ENCODE results near the gene GALNT18. TPM values are rescaled to one million over a fixed set of nuclear protein-coding genes. Genes with fewer than 3 reads are reported as not detected.

Gene GALNT18
- total RNA-seq, 1 donor from 2014 or later, result 11.7 TPM

- Mint-ChIP-seq H3K4me3 (no peak overlapping the region), H3K9me3 (no peaks in the 10 kb centered on the region), H3K36me3 (peaks cover 4% of the 10 kb centered on the region), H3K27ac (no peak overlapping the region), H3K27me3 (no peaks in the 10 kb centered on the region), H3K4me1 (ENCODE audit: unreplicated experiment) (peaks cover 18% of the 10 kb centered on the region)
- TF ChIP-seq, protein P1, sequence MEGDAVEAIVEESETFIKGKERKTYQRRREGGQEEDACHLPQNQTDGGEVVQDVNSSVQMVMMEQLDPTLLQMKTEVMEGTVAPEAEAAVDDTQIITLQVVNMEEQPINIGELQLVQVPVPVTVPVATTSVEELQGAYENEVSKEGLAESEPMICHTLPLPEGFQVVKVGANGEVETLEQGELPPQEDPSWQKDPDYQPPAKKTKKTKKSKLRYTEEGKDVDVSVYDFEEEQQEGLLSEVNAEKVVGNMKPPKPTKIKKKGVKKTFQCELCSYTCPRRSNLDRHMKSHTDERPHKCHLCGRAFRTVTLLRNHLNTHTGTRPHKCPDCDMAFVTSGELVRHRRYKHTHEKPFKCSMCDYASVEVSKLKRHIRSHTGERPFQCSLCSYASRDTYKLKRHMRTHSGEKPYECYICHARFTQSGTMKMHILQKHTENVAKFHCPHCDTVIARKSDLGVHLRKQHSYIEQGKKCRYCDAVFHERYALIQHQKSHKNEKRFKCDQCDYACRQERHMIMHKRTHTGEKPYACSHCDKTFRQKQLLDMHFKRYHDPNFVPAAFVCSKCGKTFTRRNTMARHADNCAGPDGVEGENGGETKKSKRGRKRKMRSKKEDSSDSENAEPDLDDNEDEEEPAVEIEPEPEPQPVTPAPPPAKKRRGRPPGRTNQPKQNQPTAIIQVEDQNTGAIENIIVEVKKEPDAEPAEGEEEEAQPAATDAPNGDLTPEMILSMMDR (conservative IDR thresholded peaks at IDR 0.05), result no peak
- DNase-seq (ENCODE audit: extremely low spot score, unreplicated experiment), result no peak
These were observed 289.6 kb downstream of the GALNT18 start for GRCh38 chr11:11332141-11332710.

DNA sequence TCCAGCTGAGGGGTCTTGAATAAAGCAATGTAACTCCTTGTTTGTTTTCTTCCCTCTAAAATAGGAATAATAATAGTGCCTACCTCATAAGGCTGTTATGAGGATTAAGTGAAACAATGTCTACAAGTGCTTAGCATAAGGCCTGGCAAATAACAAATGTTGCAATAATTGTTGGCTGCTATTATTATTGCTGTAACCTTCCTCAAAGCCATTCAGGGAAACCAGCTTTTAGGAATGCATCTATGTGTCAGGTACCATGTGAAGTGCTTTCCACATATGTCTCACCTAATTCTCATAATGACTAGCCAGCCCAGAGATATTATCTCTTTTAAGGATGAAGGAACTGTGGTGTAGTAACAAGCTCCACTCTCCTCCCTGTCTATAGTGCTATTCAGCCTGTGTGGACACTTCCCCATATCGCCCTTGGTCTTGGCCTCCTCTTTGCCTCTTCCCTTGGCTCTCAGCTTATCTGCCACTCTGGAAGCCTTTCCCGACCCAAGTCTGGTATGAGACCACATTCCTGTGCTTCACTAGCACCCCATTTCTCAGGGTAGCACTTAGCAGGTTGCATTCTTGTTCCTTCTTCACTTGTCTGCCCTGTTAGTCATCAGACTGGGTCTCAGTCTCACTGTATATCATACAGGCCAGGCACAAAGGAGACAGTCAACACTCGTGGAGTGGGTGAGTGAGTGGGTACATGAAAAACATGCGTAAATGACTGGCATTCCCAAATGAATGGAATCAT is 292.6 kb downstream of the GALNT18 start:
- H3K36me3 Mint-ChIP-seq, result peaks cover 14% of the 10 kb centered on the region
- DNase-seq (ENCODE audit: extremely low spot score, unreplicated experiment), result no peak
- H3K27ac Mint-ChIP-seq, result no peak overlapping the region
- TF ChIP-seq, protein P1 (conservative IDR thresholded peaks at IDR 0.05), result no peak
- H3K9me3 Mint-ChIP-seq, result no peaks in the 10 kb centered on the region
- no peaks in the 10 kb centered on the region for H3K4me1 Mint-ChIP-seq (ENCODE audit: unreplicated experiment)
- no peaks in the 10 kb centered on the region for H3K27me3 Mint-ChIP-seq
- no peak overlapping the region for H3K4me3 Mint-ChIP-seq

DNA sequence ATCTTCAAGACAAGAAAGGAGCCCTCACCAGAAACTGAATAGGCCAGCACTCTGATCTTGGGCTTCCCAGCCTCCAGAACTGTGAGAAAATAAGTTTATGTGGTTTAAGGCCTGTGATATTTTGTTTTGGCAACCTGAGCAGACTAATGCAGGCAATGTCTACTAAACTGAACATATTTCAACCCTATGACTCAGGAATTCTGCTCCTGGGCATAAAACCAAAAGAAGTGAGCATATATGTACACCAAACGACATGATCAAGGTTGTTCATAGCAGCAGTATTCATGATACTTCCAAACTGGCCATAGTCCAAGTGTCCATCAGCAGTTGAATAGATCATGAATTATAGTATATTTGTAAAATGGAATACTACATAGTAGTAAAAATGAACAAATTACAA is 297.7 kb downstream of the GALNT18 start:
- H3K27ac Mint-ChIP-seq, result no peak overlapping the region
- peaks cover 5% of the 10 kb centered on the region for H3K9me3 Mint-ChIP-seq
- TF ChIP-seq, protein P1 (conservative IDR thresholded peaks at IDR 0.05), result no peak
- no peaks in the 10 kb centered on the region for H3K4me1 Mint-ChIP-seq (ENCODE audit: unreplicated experiment)
- DNase-seq (ENCODE audit: extremely low spot score, unreplicated experiment), result no peak
- no peak overlapping the region for H3K4me3 Mint-ChIP-seq
- H3K27me3 Mint-ChIP-seq, result no peaks in the 10 kb centered on the region
- peaks cover 18% of the 10 kb centered on the region for H3K36me3 Mint-ChIP-seq

- Mint-ChIP-seq H3K4me3 (no peak overlapping the region), H3K27me3 (no peaks in the 10 kb centered on the region), H3K4me1 (ENCODE audit: unreplicated experiment) (peaks cover 4% of the 10 kb centered on the region), H3K27ac (no peak overlapping the region), H3K9me3 (peaks cover 5% of the 10 kb centered on the region), H3K36me3 (peaks cover 14% of the 10 kb centered on the region)
- DNase-seq (ENCODE audit: extremely low spot score, unreplicated experiment), result no peak
- TF ChIP-seq, protein P1 (conservative IDR thresholded peaks at IDR 0.05), result no peak
These were observed 299.7 kb downstream of the GALNT18 start for GRCh38 chr11:11322101-11322500.

DNA sequence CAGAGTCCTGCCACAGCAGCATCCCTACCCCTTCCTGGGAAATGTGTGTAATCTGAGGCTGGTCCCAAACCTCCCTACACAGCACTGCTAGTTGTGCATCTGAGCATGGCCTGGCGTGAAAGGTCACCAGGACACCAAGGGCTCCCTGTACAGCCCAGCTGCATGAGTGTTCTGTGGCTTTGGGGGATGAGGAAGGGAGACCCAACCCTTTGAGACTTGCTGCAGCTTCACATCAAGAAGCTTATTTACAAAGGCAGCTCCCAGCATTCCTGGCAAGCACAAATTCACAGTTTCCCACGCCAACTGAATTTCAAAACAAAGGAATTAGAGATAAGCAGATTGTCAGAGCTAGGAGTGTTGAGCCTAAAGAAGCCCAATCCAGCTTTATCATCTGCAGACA is 301.0 kb downstream of the GALNT18 start:
- H3K9me3 Mint-ChIP-seq, result peaks cover 5% of the 10 kb centered on the region
- peaks cover 11% of the 10 kb centered on the region for H3K4me1 Mint-ChIP-seq (ENCODE audit: unreplicated experiment)
- no peak for DNase-seq (ENCODE audit: extremely low spot score, unreplicated experiment)
- TF ChIP-seq, protein P1 (conservative IDR thresholded peaks at IDR 0.05), result no peak
- H3K27ac Mint-ChIP-seq, result no peak overlapping the region
- H3K36me3 Mint-ChIP-seq, result peaks cover 10% of the 10 kb centered on the region
- no peak overlapping the region for H3K4me3 Mint-ChIP-seq
- H3K27me3 Mint-ChIP-seq, result no peaks in the 10 kb centered on the region

Measured in type B pancreatic cell (in vitro differentiated cells).